OCI-LY7 (cell line): Measurements from ENCODE around the gene IRF2. TPM values are rescaled to one million over a fixed set of nuclear protein-coding genes. Genes with fewer than 3 reads are reported as not detected.

ENCODE experiments used
- BruUV-seq: library from RNA; stranded (reverse); fragments of 400-500 nt; replicated peaks from 2 replicates; lab custom pipeline; 2021; lab: Mats Ljungman, UMichigan
- CTCF ChIA-PET: fragments of 300-600 bp; sonication (Branson Sonifier 250); formaldehyde crosslinking; loops from one replicate; lab custom pipeline; 2022; ENCODE audit warnings: antibody characterized with exemption; ENCODE audit not compliant: unreplicated experiment; lab: Charles Lee
- POLR2A ChIA-PET: fragments of 300-600 bp; sonication (Branson Sonifier 250); formaldehyde crosslinking; loops from one replicate; lab custom pipeline; 2022; ENCODE audit warnings: antibody characterized with exemption; lab: Charles Lee
- DNase-seq: peaks from one replicate; pipeline ENCODE4 v3.0.0-alpha.2; 2015; ENCODE audit warnings: low spot score
- H2AFZ ChIP-seq: fragments of 200-600 bp; sonication (generic), shearing (Covaris generic); 2 replicates; pipeline ENCODE4 v1.6.1; 2014; ENCODE audit warnings: mild to moderate bottlenecking, antibody characterized with exemption, low read length, moderate library complexity
- H3K27ac ChIP-seq: fragments of 200-600 bp; sonication (generic); 2 replicates; pipeline ENCODE4 v1.5.1; 2014; ENCODE audit warnings: mixed run types, low read depth, mild to moderate bottlenecking, moderate library complexity, low read length, inconsistent platforms; ENCODE audit not compliant: poor library complexity, severe bottlenecking
- H3K36me3 ChIP-seq: fragments of 200-600 bp; sonication (generic); 2 replicates; pipeline ENCODE4 v1.6.1; 2014; ENCODE audit warnings: mild to moderate bottlenecking, antibody characterized with exemption, low read length, moderate library complexity, mixed read lengths; ENCODE audit not compliant: insufficient read depth
- H3K4me1 ChIP-seq: fragments of 200-600 bp; sonication (generic); 2 replicates; pipeline ENCODE4 v1.5.1; 2014; ENCODE audit warnings: mild to moderate bottlenecking, low read length; ENCODE audit not compliant: insufficient read depth, poor library complexity, severe bottlenecking
- H3K4me2 ChIP-seq: fragments of 200-600 bp; sonication (generic); 2 replicates; pipeline ENCODE4 v1.6.1; 2014; ENCODE audit warnings: mild to moderate bottlenecking, low read length
- H3K4me3 ChIP-seq: fragments of 200-600 bp; sonication (generic); 2 replicates; pipeline ENCODE4 v1.5.1; 2014; ENCODE audit warnings: mild to moderate bottlenecking, low read depth, low read length; ENCODE audit not compliant: poor library complexity, severe bottlenecking
- H3K79me2 ChIP-seq: fragments of 200-600 bp; sonication (generic); 2 replicates; pipeline ENCODE4 v1.6.1; 2016; ENCODE audit warnings: low read depth, mild to moderate bottlenecking, low read length, moderate library complexity, mixed read lengths; ENCODE audit not compliant: insufficient read depth
- H3K9me2 ChIP-seq: fragments of 200-600 bp; sonication (generic); 2 replicates; pipeline ENCODE4 v1.6.1; 2016; ENCODE audit warnings: mild to moderate bottlenecking, low read length, mixed read lengths; ENCODE audit not compliant: insufficient read depth
- H3K9me3 ChIP-seq: fragments of 200-600 bp; sonication (generic); 2 replicates; pipeline ENCODE4 v1.6.1; 2014; ENCODE audit warnings: mild to moderate bottlenecking, mixed run types, low read length, mixed read lengths
- H4K20me1 ChIP-seq: fragments of 200-600 bp; sonication (generic); 2 replicates; pipeline ENCODE4 v1.6.1; 2014; ENCODE audit warnings: mild to moderate bottlenecking, antibody characterized with exemption, low read length, moderate library complexity, mixed read lengths; ENCODE audit not compliant: insufficient read depth
- EZH2phosphoT487 ChIP-seq: fragments of 200-600 bp; sonication (generic); IDR thresholded peaks from 2 replicates; pipeline ENCODE4 v1.6.1; 2018; ENCODE audit warnings: low read depth, borderline replicate concordance, mild to moderate bottlenecking, mixed run types, antibody characterized with exemption, low read length, moderate library complexity, mixed read lengths
- intact Hi-C: fragments of 100-400 bp; cut with micrococcal nuclease; formaldehyde crosslinking; loops from one replicate; pipeline ENCODE4 v1.10.0; 2022; ENCODE audit not compliant: unreplicated experiment
- total RNA-seq, 2 experiments: library from RNA; depleted of rRNA in 1 of 2; stranded (reverse); fragments of >200 nt in 1 of 2; shearing (Covaris generic) in 1 of 2; gene quantifications; 2 replicates each; pipeline ENCODE4 v1.2.3, GENCODE V29; 2014 to 2022
- TF ChIP-seq, protein P1 (sequence below): fragments of 200-600 bp; sonication (generic); conservative IDR thresholded peaks from 2 replicates; pipeline ENCODE4 v1.5.1; 2014; ENCODE audit warnings: mild to moderate bottlenecking, antibody characterized with exemption, low read length, moderate library complexity, mixed read lengths

The IRF2 gene
- total RNA-seq, 2 experiments from 2014 or later = 32.3 to 37.8 TPM

- Histone ChIP-seq H2AFZ (no peak overlapping the region), H3K36me3 (peaks cover 57% of the 10 kb centered on the region), H3K79me2 (no peaks in the 10 kb centered on the region; the same call in 1 of the 2 replicates), H3K9me2 (no peaks in the 10 kb centered on the region), H4K20me1 (no peaks in the 10 kb centered on the region), H3K4me1 (no peaks in the 10 kb centered on the region), H3K4me3 (no peak overlapping the region), H3K9me3 (peaks cover 3% of the 10 kb centered on the region; the same call in 1 of the 2 replicates), H3K4me2 (no peak overlapping the region), H3K27ac (no peak overlapping the region)
- POLR2A ChIA-PET = interaction anchor here (0.9 to 1.6 kb wide), 3 partner anchors 10 to 79 kb away, joined by 3 to 6 read pairs (median 4); no protein-coding TSS in a partner anchor
- TF ChIP-seq, protein P1, sequence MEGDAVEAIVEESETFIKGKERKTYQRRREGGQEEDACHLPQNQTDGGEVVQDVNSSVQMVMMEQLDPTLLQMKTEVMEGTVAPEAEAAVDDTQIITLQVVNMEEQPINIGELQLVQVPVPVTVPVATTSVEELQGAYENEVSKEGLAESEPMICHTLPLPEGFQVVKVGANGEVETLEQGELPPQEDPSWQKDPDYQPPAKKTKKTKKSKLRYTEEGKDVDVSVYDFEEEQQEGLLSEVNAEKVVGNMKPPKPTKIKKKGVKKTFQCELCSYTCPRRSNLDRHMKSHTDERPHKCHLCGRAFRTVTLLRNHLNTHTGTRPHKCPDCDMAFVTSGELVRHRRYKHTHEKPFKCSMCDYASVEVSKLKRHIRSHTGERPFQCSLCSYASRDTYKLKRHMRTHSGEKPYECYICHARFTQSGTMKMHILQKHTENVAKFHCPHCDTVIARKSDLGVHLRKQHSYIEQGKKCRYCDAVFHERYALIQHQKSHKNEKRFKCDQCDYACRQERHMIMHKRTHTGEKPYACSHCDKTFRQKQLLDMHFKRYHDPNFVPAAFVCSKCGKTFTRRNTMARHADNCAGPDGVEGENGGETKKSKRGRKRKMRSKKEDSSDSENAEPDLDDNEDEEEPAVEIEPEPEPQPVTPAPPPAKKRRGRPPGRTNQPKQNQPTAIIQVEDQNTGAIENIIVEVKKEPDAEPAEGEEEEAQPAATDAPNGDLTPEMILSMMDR = no peak
- intact Hi-C loops = no loop called here
- DNase-seq = no peak
- no TSS peak for BruUV-seq
- CTCF ChIA-PET = interaction anchor here (0.5 kb wide), 1 partner anchor 34 kb away, joined by 3 read pairs; no protein-coding TSS in a partner anchor
These were observed 46.7 kb downstream of the IRF2 start for GRCh38 chr4:184427687-184428086.

GRCh38 chr4:184427093-184427492 is 47.3 kb downstream of the IRF2 start:
- Histone ChIP-seq H3K79me2 (no peaks in the 10 kb centered on the region; the same call in 1 of the 2 replicates), H3K27ac (no peak overlapping the region), H3K4me3 (no peak overlapping the region), H4K20me1 (no peaks in the 10 kb centered on the region), H3K4me1 (no peaks in the 10 kb centered on the region), H3K4me2 (no peak overlapping the region), H3K9me3 (peaks cover 9% of the 10 kb centered on the region), H2AFZ (no peak overlapping the region), H3K36me3 (peaks cover 63% of the 10 kb centered on the region), H3K9me2 (no peaks in the 10 kb centered on the region)
- no peak for DNase-seq
- TF ChIP-seq, protein P1 = no peak
- TF ChIP-seq EZH2phosphoT487 = no peak
- no TSS peak for BruUV-seq
- ChIA-PET POLR2A (interaction anchor here (0.9 to 1.6 kb wide), 4 partner anchors 10 to 79 kb away, joined by 3 to 6 read pairs (median 4); no protein-coding TSS in a partner anchor), CTCF (no interaction called here)
- intact Hi-C loops = no loop called here

- intact Hi-C loops = no loop called here
- no peaks in the 10 kb centered on the region for H4K20me1 ChIP-seq
These were observed 49.2 kb downstream of the IRF2 start for GRCh38 chr4:184424993-184425758.

More at GRCh38 chr4:184424993-184425758, 49.2 kb downstream of the IRF2 start:
- H3K9me3 ChIP-seq = peaks cover 11% of the 10 kb centered on the region
- CTCF ChIA-PET = no interaction called here
- no peaks in the 10 kb centered on the region; the same call in 1 of the 2 replicates for H3K79me2 ChIP-seq
- H3K27ac ChIP-seq = no peak overlapping the region
- no peaks in the 10 kb centered on the region for H3K9me2 ChIP-seq
- peaks cover 18% of the 10 kb centered on the region for H3K4me1 ChIP-seq
- H3K36me3 ChIP-seq = peaks cover 69% of the 10 kb centered on the region
- POLR2A ChIA-PET = interaction anchor here (0.6 kb wide), 1 partner anchor 12 kb away, joined by 4 read pairs; no protein-coding TSS in a partner anchor
- H2AFZ ChIP-seq = no peak overlapping the region
- TF ChIP-seq EZH2phosphoT487 = no peak
- TF ChIP-seq, protein P1 = no peak
- BruUV-seq = no TSS peak
- no peak for DNase-seq
- H3K4me3 ChIP-seq = no peak overlapping the region
- H3K4me2 ChIP-seq = no peak overlapping the region
